HG02763 (cell line): Measurements from ENCODE around the gene PDCD1.
"Not testable (repeated sequence)": the region's sequence is repeated elsewhere in the genome, so short reads cannot be mapped to it uniquely, and the experiment has no call there.

Experiments used
- ATAC-seq: cut with Tn5 transposase; IDR thresholded peaks from one replicate; pipeline ENCODE4 v1.9.1; 2021; ENCODE audit warnings: mild to moderate bottlenecking, moderate library complexity; ENCODE audit not compliant: unreplicated experiment

PDCD1 gene

GRCh38 chr2:241858206-241859016, at the start of gene PDCD1:
Gene PDCD1, minus strand, starts transcription at chr2:241858894. Its CDS starts 56 bp downstream, at chr2:241858838.
- ATAC-seq: no peak

GRCh38 chr2:241907831-241908230, 49.1 kb upstream of the PDCD1 start:
- not testable (repeated sequence) for ATAC-seq

- no peak for ATAC-seq
Observed at GRCh38 chr2:241906826-241907570, 48.3 kb upstream of the PDCD1 start.

- not testable (repeated sequence) for ATAC-seq
Observed at GRCh38 chr2:241906378-241906770, 47.7 kb upstream of the PDCD1 start.

- ATAC-seq: no peak
Observed at GRCh38 chr2:241905716-241906377, 47.2 kb upstream of the PDCD1 start.

- no peak for ATAC-seq
Observed at GRCh38 chr2:241904791-241905710, 46.4 kb upstream of the PDCD1 start.

- no peak for ATAC-seq
Observed at GRCh38 chr2:241904011-241904718, 45.5 kb upstream of the PDCD1 start.

- ATAC-seq: no peak
Observed at GRCh38 chr2:241903121-241904010, 44.7 kb upstream of the PDCD1 start.

GRCh38 chr2:241902357-241902991, 43.8 kb upstream of the PDCD1 start:
- no peak for ATAC-seq

- no peak for ATAC-seq
Observed at GRCh38 chr2:241901500-241902351, 43.0 kb upstream of the PDCD1 start.

- ATAC-seq: no peak
Observed at GRCh38 chr2:241901018-241901380, 42.3 kb upstream of the PDCD1 start.

- no peak for ATAC-seq
Observed at GRCh38 chr2:241900251-241901017, 41.7 kb upstream of the PDCD1 start.

GRCh38 chr2:241898463-241899270, 40.0 kb upstream of the PDCD1 start:
- no peak for ATAC-seq

GRCh38 chr2:241897231-241897916, 38.7 kb upstream of the PDCD1 start:
- no peak for ATAC-seq

- ATAC-seq: no peak
Observed at GRCh38 chr2:241896746-241897201, 38.1 kb upstream of the PDCD1 start.
